Erythroblast (primary cell): ENCODE results near the gene TH.

Experiments
- DNase-seq, 2 experiments: peaks; one replicate each; lab custom pipeline; 2025; lab: John Stamatoyannopoulos, UW
- GATA1 ChIP-seq: IDR thresholded peaks from 2 replicates; pipeline ENCODE4 v1.6.1; 2011; ENCODE audit warnings: low read depth, mild to moderate bottlenecking, control low read depth, low read length, moderate library complexity
- POLR2A ChIP-seq: IDR thresholded peaks from 2 replicates; pipeline ENCODE4 v1.6.1; 2011; ENCODE audit warnings: mild to moderate bottlenecking, low read length

Gene TH

GRCh38 chr11:2138068-2138430 lies 33.6 kb downstream of the TH start:
- no peak for TF ChIP-seq GATA1
- TF ChIP-seq POLR2A = no peak
- DNase-seq = no peak

- no peak for TF ChIP-seq POLR2A
- TF ChIP-seq GATA1 = no peak
Observed at GRCh38 chr11:2137202-2138067, 34.2 kb downstream of the TH start.

GRCh38 chr11:2136952-2137201 lies 34.7 kb downstream of the TH start:
- no peak for DNase-seq
- no peak for TF ChIP-seq POLR2A
- no peak for TF ChIP-seq GATA1

More at GRCh38 chr11:2137202-2138067, 34.2 kb downstream of the TH start:
- DNase-seq = no peak

GRCh38 chr11:2136209-2136951 lies 35.2 kb downstream of the TH start:
- DNase-seq = no peak
- TF ChIP-seq GATA1 (no peak), POLR2A (no peak)

GRCh38 chr11:2135648-2136201 lies 35.9 kb downstream of the TH start:
- no peak for TF ChIP-seq POLR2A
- TF ChIP-seq GATA1 = no peak
- no peak for DNase-seq

GRCh38 chr11:2135018-2135569 lies 36.5 kb downstream of the TH start:
- no peak for DNase-seq
- TF ChIP-seq POLR2A (no peak), GATA1 (no peak)

GRCh38 chr11:2134022-2135010 lies 37.3 kb downstream of the TH start:
- no peak for TF ChIP-seq GATA1
- TF ChIP-seq POLR2A = no peak
- no peak for DNase-seq

GRCh38 chr11:2133241-2134021 lies 38.2 kb downstream of the TH start:
- no peak for DNase-seq
- TF ChIP-seq GATA1 = no peak
- TF ChIP-seq POLR2A = no peak

GRCh38 chr11:2132874-2133240 lies 38.8 kb downstream of the TH start:
- TF ChIP-seq GATA1 (no peak), POLR2A (no peak)
- no peak for DNase-seq

GRCh38 chr11:2132246-2132645 lies 39.4 kb downstream of the TH start:
- TF ChIP-seq GATA1 = no peak
- no peak for TF ChIP-seq POLR2A
- no peak for DNase-seq

GRCh38 chr11:2131371-2132236 lies 40.0 kb downstream of the TH start:
- DNase-seq = no peak
- TF ChIP-seq GATA1 (no peak), POLR2A (no peak)
